Measurements from ENCODE around the gene GUSB.

GRCh38 chr7:65968256-65969185 lies 13.5 kb downstream of the GUSB start:
- TF ChIP-seq, protein P1, sequence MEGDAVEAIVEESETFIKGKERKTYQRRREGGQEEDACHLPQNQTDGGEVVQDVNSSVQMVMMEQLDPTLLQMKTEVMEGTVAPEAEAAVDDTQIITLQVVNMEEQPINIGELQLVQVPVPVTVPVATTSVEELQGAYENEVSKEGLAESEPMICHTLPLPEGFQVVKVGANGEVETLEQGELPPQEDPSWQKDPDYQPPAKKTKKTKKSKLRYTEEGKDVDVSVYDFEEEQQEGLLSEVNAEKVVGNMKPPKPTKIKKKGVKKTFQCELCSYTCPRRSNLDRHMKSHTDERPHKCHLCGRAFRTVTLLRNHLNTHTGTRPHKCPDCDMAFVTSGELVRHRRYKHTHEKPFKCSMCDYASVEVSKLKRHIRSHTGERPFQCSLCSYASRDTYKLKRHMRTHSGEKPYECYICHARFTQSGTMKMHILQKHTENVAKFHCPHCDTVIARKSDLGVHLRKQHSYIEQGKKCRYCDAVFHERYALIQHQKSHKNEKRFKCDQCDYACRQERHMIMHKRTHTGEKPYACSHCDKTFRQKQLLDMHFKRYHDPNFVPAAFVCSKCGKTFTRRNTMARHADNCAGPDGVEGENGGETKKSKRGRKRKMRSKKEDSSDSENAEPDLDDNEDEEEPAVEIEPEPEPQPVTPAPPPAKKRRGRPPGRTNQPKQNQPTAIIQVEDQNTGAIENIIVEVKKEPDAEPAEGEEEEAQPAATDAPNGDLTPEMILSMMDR (IDR thresholded peaks at IDR 0.05 in 8 of 11, conservative IDR thresholded peaks at IDR 0.05 in 3 of 11) = no peak
- no peak for TF ChIP-seq POLR2A (IDR thresholded peaks at IDR 0.05)
